HG03066 (cell line): ENCODE data around the gene ZSWIM2.
"Not testable (repeated sequence)": the region's sequence is repeated elsewhere in the genome, so short reads cannot be mapped to it uniquely, and the experiment has no call there.

Experiments used
- ATAC-seq: cut with Tn5 transposase; IDR thresholded peaks from one replicate; pipeline ENCODE4 v1.9.1; 2021; ENCODE audit warnings: low read depth; ENCODE audit not compliant: unreplicated experiment

ZSWIM2 gene

DNA sequence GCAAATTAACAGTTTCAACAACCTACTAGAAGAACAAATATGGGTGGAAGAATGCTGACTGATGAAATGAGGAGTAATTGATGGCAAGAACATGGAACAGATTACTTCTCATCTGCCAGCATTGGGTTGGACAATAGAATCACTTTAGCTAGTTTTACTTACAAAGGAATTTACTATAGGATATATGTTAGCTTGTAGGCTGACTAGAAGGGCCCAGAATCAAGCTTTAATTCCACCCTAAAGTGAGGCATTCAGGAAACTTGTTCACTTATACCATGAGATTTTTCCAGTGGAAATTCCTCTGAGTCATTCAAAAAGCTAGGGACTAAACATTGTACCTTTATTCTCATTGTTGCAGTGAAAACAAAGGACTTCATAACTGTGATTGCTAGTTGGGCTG, 5.0 kb upstream of the ZSWIM2 start:
- ATAC-seq, result no peak

DNA sequence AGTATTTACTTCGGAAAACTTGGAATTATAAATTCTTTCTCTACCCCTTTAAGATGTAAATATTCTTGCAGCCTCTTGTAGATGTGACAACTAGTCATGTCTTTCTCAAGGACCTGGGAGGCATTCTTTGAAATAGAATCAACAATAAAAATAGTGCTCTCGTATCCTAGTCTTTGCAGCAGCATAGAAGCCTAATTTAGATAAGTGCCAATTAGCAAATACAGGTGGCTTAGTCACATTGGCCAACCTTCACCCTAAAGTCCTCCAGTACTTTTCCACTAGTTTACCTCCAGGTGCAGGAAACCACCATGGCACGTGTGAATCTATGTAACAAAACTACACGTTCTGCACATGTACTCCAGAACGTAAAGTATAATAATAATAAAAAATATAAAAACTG, 3.5 kb upstream of the ZSWIM2 start:
- no peak for ATAC-seq

DNA sequence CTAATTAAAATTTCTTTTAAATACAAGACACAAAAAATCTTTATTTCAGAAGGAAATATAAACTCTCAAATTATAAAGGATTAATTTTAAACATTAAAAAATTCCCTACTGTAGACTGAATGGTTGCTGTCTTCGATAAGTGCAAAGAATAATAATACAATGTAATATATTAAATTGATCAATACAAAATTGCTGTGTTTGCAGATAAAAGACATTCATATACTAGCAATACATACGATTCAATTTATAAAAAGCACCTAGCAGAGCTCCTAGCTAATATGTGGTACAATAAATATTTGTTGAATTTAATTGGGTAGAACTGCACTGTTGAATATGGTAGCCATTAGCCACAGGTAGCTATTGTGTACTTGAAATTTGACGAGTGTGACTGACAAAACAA, 6.6 kb downstream of the ZSWIM2 start:
- ATAC-seq, result no peak

DNA sequence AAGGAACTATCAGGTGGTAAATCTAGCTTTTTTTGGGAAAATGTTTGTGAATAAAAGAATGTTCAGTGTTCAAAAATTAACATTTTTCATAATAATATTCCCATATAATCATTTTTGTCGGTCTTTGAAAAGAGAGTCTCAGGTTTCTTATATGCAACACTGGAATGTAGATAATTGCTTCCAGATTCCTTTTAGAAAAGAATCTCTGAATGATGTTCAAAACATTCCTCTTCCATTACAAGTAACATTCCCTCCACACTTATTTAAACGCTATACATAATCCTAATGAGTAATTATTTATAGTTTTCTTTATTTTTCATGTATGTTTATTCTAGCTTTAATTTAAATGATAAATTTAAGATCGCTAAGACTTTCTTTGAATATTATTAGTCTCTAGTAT, 7.0 kb downstream of the ZSWIM2 start:
- ATAC-seq, result no peak

DNA sequence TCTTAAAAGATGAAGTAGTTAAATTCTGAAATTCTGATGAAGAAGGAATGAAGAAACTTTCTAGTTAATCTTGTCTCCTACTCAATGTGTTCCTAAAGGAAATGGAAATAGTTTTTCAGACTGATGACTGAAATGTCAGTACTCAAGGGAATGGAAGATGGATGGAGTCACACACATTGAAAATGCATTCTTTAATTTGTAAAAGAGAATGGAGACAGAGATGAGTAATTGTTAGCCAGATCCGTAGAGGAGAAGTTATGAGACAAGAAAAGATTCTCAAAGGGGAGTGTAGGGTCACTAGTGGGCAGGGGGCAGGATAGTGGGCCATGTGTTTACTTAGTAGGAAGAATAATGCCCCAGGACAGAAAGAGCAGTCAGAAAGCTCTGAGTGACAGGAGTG, 13.3 kb downstream of the ZSWIM2 start:
- no peak for ATAC-seq

DNA sequence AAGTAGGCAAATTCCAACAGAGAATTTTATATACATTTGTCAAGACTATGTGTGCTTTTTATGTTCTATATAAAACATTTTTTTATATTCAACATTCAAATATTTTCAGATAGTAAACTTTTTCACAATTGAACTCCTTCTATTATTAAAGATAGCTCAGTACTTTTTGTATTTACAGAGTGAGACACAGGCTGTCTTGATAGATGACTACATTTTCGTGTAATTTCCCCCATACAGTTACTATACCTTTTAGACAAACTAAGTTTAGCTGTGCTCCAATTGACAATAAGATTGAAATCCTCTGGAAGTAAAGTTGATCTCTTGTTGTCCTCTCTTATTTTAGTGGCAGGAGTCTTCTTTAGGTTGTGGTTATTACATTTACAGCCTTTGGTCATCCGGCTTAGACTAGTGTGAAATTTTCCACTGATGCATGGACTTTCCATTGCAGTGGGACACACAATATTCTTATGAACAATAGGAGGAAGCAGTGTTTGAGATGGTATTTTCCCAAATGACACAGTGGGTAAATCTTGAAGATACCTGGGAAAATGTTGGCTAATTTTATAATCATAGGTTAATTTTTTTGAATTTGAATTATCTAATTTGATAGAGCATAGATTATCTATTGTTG, 21.0 kb downstream of the ZSWIM2 start:
- no peak for ATAC-seq

DNA sequence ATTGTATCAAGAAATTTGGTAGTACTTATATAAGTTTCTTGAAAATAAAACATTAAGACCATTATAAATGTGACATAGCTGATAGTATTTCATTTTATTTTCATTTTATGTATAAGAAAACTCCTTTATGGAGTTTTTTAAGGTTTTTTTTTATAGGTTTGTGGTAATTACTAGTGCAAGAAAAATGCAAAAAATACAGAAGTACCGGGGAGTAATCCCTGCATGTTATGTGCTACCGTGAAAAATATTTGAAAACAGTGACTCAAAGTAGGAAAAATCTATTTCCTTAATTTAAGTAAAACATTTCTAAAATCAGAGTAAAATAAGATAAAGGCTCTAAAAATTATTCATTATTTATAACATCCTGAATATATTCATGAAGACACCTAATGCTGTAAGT, 21.6 kb downstream of the ZSWIM2 start:
- no peak for ATAC-seq

DNA sequence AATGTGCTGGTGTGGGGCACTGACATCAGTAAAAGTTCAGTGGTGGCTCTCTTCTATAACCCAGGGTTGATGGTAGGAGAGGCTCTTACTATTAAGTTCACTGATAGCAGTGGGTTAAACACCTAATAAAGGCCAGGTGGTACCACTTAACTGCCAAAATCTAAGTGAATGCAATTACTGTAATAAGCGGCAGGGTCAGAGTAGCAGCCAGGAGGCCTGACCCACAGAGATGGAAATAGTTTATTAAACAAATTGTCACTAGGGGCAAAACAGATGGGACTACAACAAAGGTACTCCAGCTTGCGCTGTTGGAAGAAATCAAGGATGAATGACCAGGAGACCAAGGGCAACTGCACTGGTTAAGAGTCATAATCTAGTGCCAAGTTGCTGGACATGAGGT, 26.6 kb downstream of the ZSWIM2 start:
- no peak for ATAC-seq

DNA sequence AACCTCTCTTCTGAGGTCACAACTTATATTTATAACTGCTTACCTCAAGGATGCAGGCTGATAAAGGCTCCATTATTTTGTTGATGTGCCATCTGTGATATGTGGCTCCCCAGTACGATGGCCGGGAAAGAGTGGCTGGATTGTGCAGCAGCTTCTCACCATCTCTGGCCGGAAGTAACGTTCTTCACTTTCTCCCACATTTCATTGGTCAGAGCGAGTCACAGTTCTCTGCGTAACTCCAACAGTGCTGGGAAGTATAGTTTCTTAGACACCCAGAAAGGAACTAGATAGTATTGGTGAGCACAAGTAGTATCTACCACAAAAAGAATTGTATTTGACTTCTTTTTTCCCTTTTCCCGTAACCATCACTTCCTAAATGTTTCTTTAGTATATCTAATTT, 28.7 kb downstream of the ZSWIM2 start:
- ATAC-seq, result no peak

DNA sequence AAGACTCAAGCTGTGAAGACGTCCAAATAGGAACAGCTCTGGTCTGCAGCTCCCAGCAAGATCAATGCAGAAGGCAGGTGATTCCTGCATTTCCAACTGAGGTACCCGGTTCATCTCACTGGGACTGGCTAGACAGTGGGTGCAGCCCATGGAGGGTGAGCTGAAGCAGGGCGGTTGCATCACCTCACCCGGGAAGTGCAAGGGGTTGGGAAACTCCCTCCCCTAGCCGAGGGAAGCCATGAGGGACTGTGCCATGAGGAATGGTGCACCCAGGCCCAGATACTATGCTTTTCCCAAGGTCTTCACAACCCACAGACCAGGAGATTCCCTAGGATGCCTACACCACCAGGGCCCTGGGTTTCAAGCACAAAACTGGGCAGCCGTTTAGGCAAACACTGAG, 37.2 kb downstream of the ZSWIM2 start:
- ATAC-seq, result not testable (repeated sequence)

DNA sequence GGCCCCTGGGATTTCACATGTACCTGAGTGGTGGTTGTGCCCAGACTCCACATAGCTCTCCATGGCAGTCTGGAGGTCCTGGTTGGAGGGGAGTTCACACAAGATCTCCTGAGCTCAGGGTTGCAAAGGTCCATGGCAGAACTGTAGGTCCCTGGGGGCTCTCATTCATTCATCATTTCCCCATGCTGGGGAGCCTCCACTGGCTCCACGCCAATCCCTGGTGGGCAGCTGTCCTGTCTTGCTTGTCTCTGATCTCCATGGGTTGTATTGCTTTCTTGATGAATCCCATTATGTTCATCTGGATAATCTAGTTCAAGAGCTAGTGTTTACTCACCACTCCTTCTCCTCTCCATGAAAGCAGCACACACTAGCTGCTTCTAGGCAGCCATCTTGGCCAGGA, 42.4 kb downstream of the ZSWIM2 start:
- no peak for ATAC-seq

DNA sequence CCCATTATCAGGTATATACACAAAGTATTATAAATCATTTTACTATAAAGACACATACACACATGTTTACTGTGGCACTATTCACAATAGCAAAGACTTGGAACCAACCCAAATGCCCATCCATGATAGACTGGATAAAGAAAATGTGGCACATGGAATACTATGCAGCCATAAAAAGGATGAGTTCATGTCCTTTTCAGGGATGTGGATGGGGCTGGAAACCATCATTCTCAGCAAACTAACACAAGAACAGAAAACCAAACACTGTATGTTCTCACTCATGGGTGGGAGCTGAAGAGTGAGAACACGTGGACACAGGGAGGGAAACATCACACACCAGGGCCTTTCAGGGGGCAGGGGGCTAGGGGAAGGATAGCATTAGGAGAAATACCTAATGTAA, 50.4 kb downstream of the ZSWIM2 start:
- ATAC-seq, result not testable (repeated sequence)

DNA sequence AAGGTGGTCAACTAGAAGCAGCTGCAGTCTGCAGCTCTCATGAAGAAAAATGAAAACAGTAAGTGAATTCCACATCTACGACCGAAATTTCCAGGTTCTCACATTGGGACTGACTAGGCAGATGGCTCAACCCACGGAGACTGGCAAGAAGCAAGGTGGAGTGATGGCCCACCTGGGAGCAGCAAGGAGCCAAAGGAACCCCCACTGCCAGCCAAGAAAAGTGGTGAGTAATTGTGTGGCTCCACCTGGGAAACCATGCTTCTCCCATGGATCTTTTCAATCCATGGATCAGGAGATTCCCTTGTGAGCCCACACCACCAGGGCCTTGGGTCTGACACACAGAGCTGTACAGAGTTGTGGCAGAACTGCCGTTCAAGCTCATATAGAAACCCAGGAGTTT, 64.0 kb downstream of the ZSWIM2 start:
- ATAC-seq, result no peak

DNA sequence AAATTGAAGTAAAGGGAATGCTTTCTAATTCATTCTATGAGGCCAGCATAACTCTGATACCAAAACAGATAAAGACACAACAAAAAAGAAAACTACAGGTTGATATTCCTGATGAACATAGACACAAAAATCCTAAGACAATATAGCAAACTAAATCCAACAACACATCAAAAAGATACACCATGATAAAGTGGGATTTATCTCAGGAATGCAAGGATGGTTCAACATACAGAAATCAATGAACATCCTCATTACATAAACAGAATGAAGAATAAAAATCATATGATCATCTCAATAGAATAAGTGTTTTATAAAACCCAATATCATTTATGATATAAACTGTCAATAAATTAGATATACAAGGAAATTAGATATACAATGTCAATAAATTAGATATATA, 65.7 kb downstream of the ZSWIM2 start:
- ATAC-seq, result no peak

DNA sequence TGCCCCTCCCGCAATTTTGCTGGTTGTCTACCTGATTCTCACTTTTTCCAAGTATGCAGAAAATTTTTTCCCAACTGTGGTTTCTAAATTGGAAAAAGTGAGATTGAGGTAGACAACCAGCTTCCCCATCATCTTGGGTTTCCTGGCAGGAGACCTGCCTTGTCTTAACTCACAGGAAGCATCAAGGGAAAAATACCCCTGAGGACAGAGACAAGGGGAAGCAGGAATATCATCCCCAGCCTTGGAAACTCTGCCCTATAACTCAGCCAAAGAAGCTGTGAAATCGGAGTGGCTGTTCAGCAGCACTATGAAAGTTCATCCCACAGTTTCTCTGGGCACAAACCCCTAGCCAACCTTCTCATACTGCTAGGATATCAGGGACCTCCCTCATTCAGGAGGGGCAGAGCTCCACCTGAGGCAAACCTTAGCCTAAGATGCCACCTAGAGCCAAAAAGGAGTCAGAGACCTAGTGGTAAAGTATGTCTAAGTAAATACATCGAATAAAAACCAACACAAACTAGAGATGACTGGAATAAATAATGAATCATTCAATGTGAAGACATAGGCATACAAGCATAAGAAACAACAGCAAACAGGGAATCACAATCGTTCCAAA, 68.2 kb downstream of the ZSWIM2 start:
- ATAC-seq, result no peak
